OCI-LY1 (cell line): ENCODE results near the gene VOPP1.

ENCODE experiments used
- CTCF ChIP-seq: fragments of 200-600 bp; sonication (generic), shearing (Covaris generic); IDR thresholded peaks from 2 replicates; pipeline ENCODE4 v1.5.1; 2017; ENCODE audit warnings: mild to moderate bottlenecking, antibody characterized with exemption, low read length, moderate library complexity, mixed read lengths
- EZH2 ChIP-seq: fragments of 200-600 bp; sonication (generic), shearing (Covaris generic); IDR thresholded peaks from 2 replicates; pipeline ENCODE4 v1.8.0; 2017; ENCODE audit warnings: borderline replicate concordance, mixed run types, mild to moderate bottlenecking, antibody characterized with exemption, low read length, moderate library complexity, mixed read lengths

GRCh38 chr7:55594414-55594813 is 22.1 kb upstream of the VOPP1 start:
- no peak for TF ChIP-seq CTCF
- TF ChIP-seq EZH2 = no peak
